ENCODE results near the gene FGD6. TPM values are rescaled to one million over a fixed set of nuclear protein-coding genes. Genes with fewer than 3 reads are reported as not detected.
A peak's percentile ranks its signal among the peaks of the same experiment; 100 is the strongest.

Gene FGD6
- total RNA-seq, 2 experiments from 2014 or later, result 0.45 to 0.71 TPM

- DNase-seq, result peak; percentile 94
- POLR2A ChIA-PET, result interaction anchor here (0.6 to 3.9 kb wide), 15 partner anchors 11 to 902 kb away, joined by 3 to 37 read pairs (median 4); partner anchors contain the start of genes FGD6, METAP2, NDUFA12 and VEZT
- H3K9me3 Mint-ChIP-seq, result no peaks in the 10 kb centered on the region
- no peaks in the 10 kb centered on the region for H3K27me3 Mint-ChIP-seq
- peak within 1 kb of the TSS; percentile 82 for H3K4me3 Mint-ChIP-seq
- H3K36me3 Mint-ChIP-seq (ENCODE audit: low read depth), result peaks cover 8% of the 10 kb centered on the region
- CTCF ChIA-PET, result interaction anchor here (0.6 to 3.3 kb wide), 28 partner anchors 9 to 869 kb away, joined by 3 to 26 read pairs (median 4); partner anchors contain the start of genes AMDHD1, CCDC38, CEP83 and FGD6
- peak within 1 kb of the TSS; percentile 71 for H3K27ac Mint-ChIP-seq
- peaks cover 12% of the 10 kb centered on the region for H3K4me1 Mint-ChIP-seq
These were observed 144.2 kb downstream of the FGD6 start, which contains the start of gene NR2C1 for GRCh38 chr12:95072900-95073697. Gene NR2C1 (minus strand): TSS chr12:95073618. CDS start chr12:95067384, 6,234 bp downstream.

- H3K27ac Mint-ChIP-seq, result no peak overlapping the region
- no peak for DNase-seq
- H3K4me3 Mint-ChIP-seq, result no peak overlapping the region
- peaks cover 12% of the 10 kb centered on the region for H3K4me1 Mint-ChIP-seq
- ChIA-PET CTCF (no interaction called here), POLR2A (no interaction called here)
- H3K9me3 Mint-ChIP-seq, result no peaks in the 10 kb centered on the region
- peaks cover 19% of the 10 kb centered on the region for H3K36me3 Mint-ChIP-seq (ENCODE audit: low read depth)
- H3K27me3 Mint-ChIP-seq, result no peaks in the 10 kb centered on the region
These were observed 146.9 kb downstream of the FGD6 start for GRCh38 chr12:95070378-95070777.

GRCh38 chr12:95066091-95066855 is 151.0 kb downstream of the FGD6 start:
- H3K9me3 Mint-ChIP-seq, result no peaks in the 10 kb centered on the region
- H3K27ac Mint-ChIP-seq, result no peak overlapping the region
- CTCF ChIA-PET, result interaction anchor here (1.4 kb wide), 1 partner anchor 468 kb away, joined by 3 read pairs; no protein-coding TSS in a partner anchor
- H3K4me3 Mint-ChIP-seq, result no peak overlapping the region
- peaks cover 5% of the 10 kb centered on the region for H3K4me1 Mint-ChIP-seq
- peaks cover 31% of the 10 kb centered on the region for H3K36me3 Mint-ChIP-seq (ENCODE audit: low read depth)
- POLR2A ChIA-PET, result no interaction called here
- DNase-seq, result no peak
- H3K27me3 Mint-ChIP-seq, result no peaks in the 10 kb centered on the region

GRCh38 chr12:95060951-95061350 is 156.3 kb downstream of the FGD6 start:
- no peak overlapping the region for H3K4me3 Mint-ChIP-seq
- H3K27me3 Mint-ChIP-seq, result no peaks in the 10 kb centered on the region
- H3K4me1 Mint-ChIP-seq, result peaks cover 1% of the 10 kb centered on the region
- DNase-seq, result no peak
- H3K27ac Mint-ChIP-seq, result no peak overlapping the region
- no peaks in the 10 kb centered on the region for H3K9me3 Mint-ChIP-seq
- ChIA-PET CTCF (no interaction called here), POLR2A (no interaction called here)
- peaks cover 39% of the 10 kb centered on the region for H3K36me3 Mint-ChIP-seq (ENCODE audit: low read depth)

- H3K9me3 Mint-ChIP-seq, result no peaks in the 10 kb centered on the region
- CTCF ChIA-PET, result interaction anchor here (0.7 to 1.0 kb wide), 4 partner anchors 14 to 296 kb away, joined by 3 to 6 read pairs (median 4); partner anchors contain the start of gene NR2C1
These were observed 157.3 kb downstream of the FGD6 start for GRCh38 chr12:95059984-95060383.

GRCh38 chr12:95057424-95057823 is 159.8 kb downstream of the FGD6 start:
- Mint-ChIP-seq H3K4me1 (no peaks in the 10 kb centered on the region), H3K36me3 (ENCODE audit: low read depth) (peaks cover 38% of the 10 kb centered on the region)

More at GRCh38 chr12:95059984-95060383, 157.3 kb downstream of the FGD6 start:
- H3K4me3 Mint-ChIP-seq, result no peak overlapping the region
- H3K27me3 Mint-ChIP-seq, result no peaks in the 10 kb centered on the region
- POLR2A ChIA-PET, result no interaction called here
- no peak overlapping the region for H3K27ac Mint-ChIP-seq
- peaks cover 1% of the 10 kb centered on the region for H3K4me1 Mint-ChIP-seq
- DNase-seq, result no peak
- H3K36me3 Mint-ChIP-seq (ENCODE audit: low read depth), result peaks cover 42% of the 10 kb centered on the region

GRCh38 chr12:95055057-95055456 is 162.2 kb downstream of the FGD6 start:
- Mint-ChIP-seq H3K9me3 (no peaks in the 10 kb centered on the region), H3K27ac (no peak overlapping the region), H3K27me3 (no peaks in the 10 kb centered on the region), H3K4me1 (no peaks in the 10 kb centered on the region), H3K36me3 (ENCODE audit: low read depth) (peaks cover 31% of the 10 kb centered on the region), H3K4me3 (no peak overlapping the region)
- no peak for DNase-seq
- ChIA-PET CTCF (interaction anchor here (3.1 kb wide), 1 partner anchor 18 kb away, joined by 11 read pairs; the partner anchor contains the start of gene NR2C1), POLR2A (no interaction called here)

More at GRCh38 chr12:95057424-95057823, 159.8 kb downstream of the FGD6 start:
- H3K9me3 Mint-ChIP-seq, result no peaks in the 10 kb centered on the region
- POLR2A ChIA-PET, result interaction anchor here (1.2 kb wide), 1 partner anchor 15 kb away, joined by 5 read pairs; no protein-coding TSS in a partner anchor
- CTCF ChIA-PET, result interaction anchor here (1.6 kb wide), 1 partner anchor 16 kb away, joined by 5 read pairs; the partner anchor contains the start of gene NR2C1
- no peaks in the 10 kb centered on the region for H3K27me3 Mint-ChIP-seq
- DNase-seq, result no peak
- H3K4me3 Mint-ChIP-seq, result no peak overlapping the region
- H3K27ac Mint-ChIP-seq, result no peak overlapping the region

GRCh38 chr12:95054206-95054605 is 163.1 kb downstream of the FGD6 start:
- Mint-ChIP-seq H3K4me1 (no peaks in the 10 kb centered on the region), H3K9me3 (no peaks in the 10 kb centered on the region), H3K36me3 (ENCODE audit: low read depth) (peaks cover 34% of the 10 kb centered on the region), H3K4me3 (no peak overlapping the region), H3K27ac (no peak overlapping the region), H3K27me3 (no peaks in the 10 kb centered on the region)
- ChIA-PET POLR2A (interaction anchor here (0.6 kb wide), 1 partner anchor 50 kb away, joined by 3 read pairs; the partner anchor contains the start of gene NDUFA12), CTCF (interaction anchor here (3.1 kb wide), 1 partner anchor 19 kb away, joined by 11 read pairs; the partner anchor contains the start of gene NR2C1)
- no peak for DNase-seq

GRCh38 chr12:95051241-95051640 is 166.0 kb downstream of the FGD6 start:
- ChIA-PET CTCF (no interaction called here), POLR2A (no interaction called here)
- no peaks in the 10 kb centered on the region for H3K4me1 Mint-ChIP-seq
- DNase-seq, result no peak
- no peaks in the 10 kb centered on the region for H3K9me3 Mint-ChIP-seq
- H3K36me3 Mint-ChIP-seq (ENCODE audit: low read depth), result peaks cover 42% of the 10 kb centered on the region
- no peak overlapping the region for H3K27ac Mint-ChIP-seq
- H3K27me3 Mint-ChIP-seq, result no peaks in the 10 kb centered on the region
- no peak overlapping the region for H3K4me3 Mint-ChIP-seq

GRCh38 chr12:95037906-95038305 is 179.4 kb downstream of the FGD6 start:
- no peaks in the 10 kb centered on the region for H3K9me3 Mint-ChIP-seq
- H3K27ac Mint-ChIP-seq, result no peak overlapping the region
- H3K27me3 Mint-ChIP-seq, result no peaks in the 10 kb centered on the region
- DNase-seq, result no peak
- POLR2A ChIA-PET, result no interaction called here
- peaks cover 24% of the 10 kb centered on the region for H3K36me3 Mint-ChIP-seq (ENCODE audit: low read depth)
- H3K4me3 Mint-ChIP-seq, result no peak overlapping the region
- peaks cover 22% of the 10 kb centered on the region for H3K4me1 Mint-ChIP-seq
- CTCF ChIA-PET, result no interaction called here

- Mint-ChIP-seq H3K36me3 (ENCODE audit: low read depth) (peaks cover 12% of the 10 kb centered on the region), H3K4me3 (no peak overlapping the region), H3K27me3 (no peaks in the 10 kb centered on the region), H3K9me3 (no peaks in the 10 kb centered on the region), H3K4me1 (peaks cover 16% of the 10 kb centered on the region), H3K27ac (no peak overlapping the region)
- ChIA-PET POLR2A (interaction anchor here (1.0 to 1.1 kb wide), 2 partner anchors 31 to 37 kb away, joined by 3 to 5 read pairs; partner anchors contain the start of gene NDUFA12), CTCF (no interaction called here)
- DNase-seq, result no peak
These were observed 182.5 kb downstream of the FGD6 start for GRCh38 chr12:95034750-95035149.
